ENCODE data around the gene SLC16A1. TPM values are rescaled to one million over a fixed set of nuclear protein-coding genes. Genes with fewer than 3 reads are reported as not detected.

The SLC16A1 gene
- total and polyA plus RNA-seq, 2 of the 8 experiments (the other 6 are each of a cell fraction or from before 2014, with no cell fraction given) = 435 to 545 TPM

GRCh38 chr1:112925015-112925414 lies 31.0 kb downstream of the SLC16A1 start:
- no peak overlapping the region for H3K4me2 ChIP-seq (ENCODE audit: insufficient read depth in 1 of 2, low read depth in 2 of 2, low read length in 2 of 2)
- no peak overlapping the region for H3K56ac ChIP-seq (replicated peaks; ENCODE audit: insufficient read length, low read depth, low read length)
- H3K4me3 ChIP-seq (ENCODE audit: extremely low read depth in 1 of 4, insufficient read depth in 2 of 4, low read depth in 3 of 4, low read length in 4 of 4) = no peak overlapping the region
- no peak overlapping the region for H2BK20ac ChIP-seq (ENCODE audit: low read length)
- DNase-seq (ENCODE audit: low read depth in 1 of 2, low spot score in 2 of 2) (no peak), FAIRE-seq (no peak)
- H3K36me3 ChIP-seq (ENCODE audit: control insufficient read depth in 2 of 4, insufficient read depth in 4 of 4, low read length in 3 of 4) = peaks cover 25 to 100% (median 61%) of the 10 kb centered on the region in 4 experiments
- H3K18ac ChIP-seq (ENCODE audit: extremely low read depth, low read length) = no peak overlapping the region
- no peak overlapping the region for H2BK15ac ChIP-seq (ENCODE audit: low read length)
- H3K4me1 ChIP-seq (replicated peaks in 1 of 4; ENCODE audit: control insufficient read depth in 3 of 4, insufficient read depth in 4 of 4, low read length in 3 of 4) = no peaks in the 10 kb centered on the region; a peak in 1 of 7 replicates
- no peaks in the 10 kb centered on the region for H3K23me2 ChIP-seq (ENCODE audit: low read depth, low read length)
- TF ChIP-seq SIN3A (conservative IDR thresholded peaks at IDR 0.05 in 1 of 2, IDR thresholded peaks at IDR 0.05 in 1 of 2; ENCODE audit: low read depth in 1 of 2, low read length in 2 of 2) = no peak
- peak in 1 of 3 experiments; percentile 2; a peak in 1 of 4 replicates for TF ChIP-seq CTCF (IDR thresholded peaks at IDR 0.05; ENCODE audit: control extremely low read depth in 1 of 3, insufficient read depth in 1 of 3, low read depth in 1 of 3, low read length in 3 of 3)
- H2BK5ac ChIP-seq (ENCODE audit: low read depth, low read length) = no peak overlapping the region
- H2BK12ac ChIP-seq (ENCODE audit: low read depth, low read length) = no peak overlapping the region
- no peak overlapping the region for H4K8ac ChIP-seq (ENCODE audit: extremely low read depth, insufficient read depth, low read length)
- no peak overlapping the region for H2AK5ac ChIP-seq (ENCODE audit: low read depth, low read length)
- H4K91ac ChIP-seq (replicated peaks; ENCODE audit: insufficient read length, low read length) = no peak overlapping the region
- H3K79me1 ChIP-seq (ENCODE audit: low read depth, low read length) = peaks cover 3% of the 10 kb centered on the region
- peaks cover 14 to 23% of the 10 kb centered on the region in 2 experiments for H4K20me1 ChIP-seq (replicated peaks in 1 of 2; ENCODE audit: control insufficient read depth in 1 of 2, insufficient read depth in 2 of 2, low read length in 2 of 2)
- H3K23ac ChIP-seq (ENCODE audit: insufficient read length) = no peak overlapping the region
- CTCF ChIA-PET (ENCODE audit: partially characterized antibody) = interaction anchor here (0.7 to 3.0 kb wide), 10 partner anchors 10 to 148 kb away, joined by 3 to 13 read pairs (median 4); partner anchors contain the start of gene LRIG2
- peaks cover 8 to 94% of the 10 kb centered on the region in 2 experiments for H3K79me2 ChIP-seq (ENCODE audit: control insufficient read depth in 1 of 2, insufficient read depth in 2 of 2, low read length in 2 of 2)
- no peak overlapping the region for H2AFZ ChIP-seq (ENCODE audit: low read length)
- H2BK120ac ChIP-seq (replicated peaks; ENCODE audit: low read depth, low read length) = peak overlapping the region; percentile 31
- no peaks in the 10 kb centered on the region for H3K9me3 ChIP-seq (ENCODE audit: insufficient read depth in 2 of 2, low read depth in 1 of 2, low read length in 1 of 2)
- H4K5ac ChIP-seq (ENCODE audit: insufficient read length, low read depth, low read length) = no peak overlapping the region
- POLR2A ChIA-PET (ENCODE audit: partially characterized antibody) = interaction anchor here (0.6 to 1.7 kb wide), 6 partner anchors 15 to 192 kb away, joined by 3 to 5 read pairs (median 4); partner anchors contain the start of gene LRIG2
- H3K14ac ChIP-seq (ENCODE audit: insufficient read length) = no peak overlapping the region
- H3K9ac ChIP-seq (replicated peaks in 1 of 4; ENCODE audit: extremely low read depth in 1 of 4, low read depth in 3 of 4, low read length in 3 of 4) = no peak overlapping the region
- 94% methylated on average over 3 of the region's 3 CpGs; no CpG with 5 or more reads in 1 of the 2 experiments for WGBS, 2 experiments (ENCODE audit: extremely low coverage in 1 of 2, insufficient coverage in 1 of 2, insufficient read length in 1 of 2, insufficient replicate concordance in 2 of 2, low coverage in 1 of 2, low lambda C conversion rate in 2 of 2, missing lambda C conversion rate in 1 of 2)
- no peaks in the 10 kb centered on the region for H3K27me3 ChIP-seq (replicated peaks in 1 of 4; ENCODE audit: control insufficient read depth in 3 of 4, extremely low read depth in 1 of 4, insufficient read depth in 3 of 4, low read length in 3 of 4)
- H3K27ac ChIP-seq (ENCODE audit: low read depth, low read length) = no peak overlapping the region
- H3K4ac ChIP-seq (replicated peaks; ENCODE audit: insufficient read length, low read depth, low read length) = no peak overlapping the region

All from H1 (cell line).